Panc1 (cell line): ENCODE results near the gene EBP.

Experiments
- CTCF ChIP-seq: fragments of 450-650 bp; IDR thresholded peaks from 2 replicates; pipeline ENCODE4 v1.5.1; 2017; ENCODE audit warnings: mild to moderate bottlenecking
- POLR2AphosphoS5 ChIP-seq: IDR thresholded peaks from 2 replicates; pipeline ENCODE4 v1.6.1; 2012; ENCODE audit warnings: mild to moderate bottlenecking, low read depth, low read length, moderate library complexity
- SIN3A ChIP-seq: IDR thresholded peaks from 2 replicates; pipeline ENCODE4 v1.6.1; 2012; ENCODE audit warnings: low read depth, mild to moderate bottlenecking, low read length, moderate library complexity, borderline replicate concordance; ENCODE audit not compliant: insufficient read depth
- TCF7L2 ChIP-seq: IDR thresholded peaks from 2 replicates; pipeline ENCODE4 v1.6.1; 2011; ENCODE audit warnings: mild to moderate bottlenecking, low read depth, low read length, inconsistent platforms

GRCh38 chrX:48509619-48510018 is 12.0 kb upstream of the EBP start:
- no peak for TF ChIP-seq CTCF
- TF ChIP-seq TCF7L2: no peak
- no peak for TF ChIP-seq POLR2AphosphoS5
- no peak for TF ChIP-seq SIN3A
